H1 (cell line): ENCODE data around the gene CPSF4. TPM values are rescaled to one million over a fixed set of nuclear protein-coding genes. Genes with fewer than 3 reads are reported as not detected.

ENCODE experiments used
- CTCF ChIA-PET: fragments of 300-600 bp; sonication (Branson Sonifier 250); formaldehyde crosslinking; loops from one replicate; lab custom pipeline; 2021; ENCODE audit not compliant: partially characterized antibody; lab: Charles Lee
- POLR2A ChIA-PET: fragments of 300-600 bp; sonication (Branson Sonifier 250); formaldehyde crosslinking; loops from one replicate; lab custom pipeline; 2021; ENCODE audit warnings: inconsistent platforms; ENCODE audit not compliant: partially characterized antibody; lab: Charles Lee
- DNase-seq, 2 experiments: peaks; one replicate each; pipeline versions ENCODE4 v3.0.0 to v3.0.0-alpha.2; 2010 to 2022; ENCODE audit warnings: low spot score in 2 of 2, low read depth in 1 of 2, mixed read lengths in 1 of 2
- FAIRE-seq: peaks from 2 replicates; lab custom pipeline; 2011; peaks lifted over from hg19 to GRCh38; lab: Jason Lieb, UNC
- H2AFZ ChIP-seq: 2 replicates; pipeline ENCODE4 v1.8.1; 2012; ENCODE audit warnings: low read length, inconsistent platforms
- H2AK5ac ChIP-seq: 2 replicates; pipeline ENCODE4 v1.6.1; 2013; ENCODE audit warnings: low read depth, low read length
- H2BK120ac ChIP-seq: replicated peaks from 2 replicates; pipeline ENCODE3; 2013; ENCODE audit warnings: low read depth, low read length, inconsistent platforms
- H2BK12ac ChIP-seq: 2 replicates; pipeline ENCODE4 v1.6.1; 2013; ENCODE audit warnings: low read depth, low read length
- H2BK15ac ChIP-seq: 2 replicates; pipeline ENCODE4 v1.6.1; 2013; ENCODE audit warnings: low read length
- H2BK20ac ChIP-seq: 2 replicates; pipeline ENCODE4 v1.6.1; 2013; ENCODE audit warnings: low read length
- H2BK5ac ChIP-seq: 2 replicates; pipeline ENCODE4 v1.6.1; 2013; ENCODE audit warnings: low read depth, low read length
- H3K14ac ChIP-seq: 2 replicates; pipeline ENCODE4 v1.6.1; 2013; ENCODE audit warnings: inconsistent platforms; ENCODE audit not compliant: insufficient read length
- H3K18ac ChIP-seq: 2 replicates; pipeline ENCODE4 v1.6.1; 2013; ENCODE audit warnings: low read length; ENCODE audit errors: extremely low read depth
- H3K23ac ChIP-seq: 2 replicates; pipeline ENCODE4 v1.6.1; 2013; ENCODE audit warnings: inconsistent platforms; ENCODE audit not compliant: insufficient read length
- H3K23me2 ChIP-seq: 2 replicates; pipeline ENCODE4 v1.6.1; 2013; ENCODE audit warnings: low read depth, low read length
- H3K27ac ChIP-seq: 2 replicates; pipeline ENCODE4 v1.6.1; 2011; ENCODE audit warnings: low read depth, low read length, inconsistent platforms
- H3K27me3 ChIP-seq, 4 experiments: replicated peaks in 1 of 4; 1 replicate in 1 of 4; 2 replicates in 3 of 4; pipeline versions ENCODE4 v1.6.1 to v1.8.1; 2011 to 2013; ENCODE audit warnings: low read length in 3 of 4, mild to moderate bottlenecking in 3 of 4, inconsistent platforms in 2 of 4, mixed read lengths in 2 of 4, moderate library complexity in 1 of 4; ENCODE audit not compliant: control insufficient read depth in 3 of 4, insufficient read depth in 3 of 4; ENCODE audit errors: extremely low read depth in 1 of 4
- H3K36me3 ChIP-seq, 4 experiments: 2 replicates each; pipeline versions ENCODE4 v1.6.1 to v1.8.1; 2011 to 2013; ENCODE audit warnings: mild to moderate bottlenecking in 4 of 4, low read length in 3 of 4, moderate library complexity in 2 of 4, control low read depth in 1 of 4, inconsistent platforms in 1 of 4; ENCODE audit not compliant: insufficient read depth in 4 of 4, control insufficient read depth in 2 of 4
- H3K4ac ChIP-seq: replicated peaks from 2 replicates; pipeline ENCODE3; 2013; ENCODE audit warnings: low read length, low read depth, mixed read lengths, inconsistent platforms; ENCODE audit not compliant: insufficient read length
- H3K4me1 ChIP-seq, 4 experiments: replicated peaks in 1 of 4; 1 replicate in 1 of 4; 2 replicates in 3 of 4; pipeline versions ENCODE4 v1.6.1 to v1.8.1; 2011 to 2013; ENCODE audit warnings: low read length in 3 of 4, inconsistent platforms in 2 of 4, mixed read lengths in 1 of 4; ENCODE audit not compliant: insufficient read depth in 4 of 4, control insufficient read depth in 3 of 4
- H3K4me2 ChIP-seq, 2 experiments: 2 replicates each; pipeline versions ENCODE4 v1.6.1 to v1.8.1; 2011 to 2013; ENCODE audit warnings: low read depth in 2 of 2, low read length in 2 of 2, control low read depth in 1 of 2, inconsistent platforms in 1 of 2, mild to moderate bottlenecking in 1 of 2; ENCODE audit not compliant: insufficient read depth in 1 of 2
- H3K4me3 ChIP-seq, 4 experiments: fragments of 200-600, 300-600 bp in 1 of 4; sonication (generic), shearing (Covaris generic), sonication (Bioruptor Twin) in 1 of 4; 2 replicates each; pipeline versions ENCODE4 v1.5.1 to v1.8.1; 2011 to 2016; ENCODE audit warnings: low read length in 4 of 4, low read depth in 3 of 4, control low read depth in 2 of 4, inconsistent platforms in 2 of 4, mild to moderate bottlenecking in 2 of 4, mixed read lengths in 1 of 4, moderate library complexity in 1 of 4; ENCODE audit not compliant: insufficient read depth in 2 of 4; ENCODE audit errors: extremely low read depth in 1 of 4
- H3K56ac ChIP-seq: replicated peaks from 2 replicates; pipeline ENCODE3; 2013; ENCODE audit warnings: low read depth, mild to moderate bottlenecking, mixed read lengths, low read length, inconsistent platforms; ENCODE audit not compliant: insufficient read length
- H3K79me1 ChIP-seq: 2 replicates; pipeline ENCODE4 v1.6.1; 2013; ENCODE audit warnings: low read depth, low read length, control low read depth
- H3K79me2 ChIP-seq, 2 experiments: 2 replicates each; pipeline versions ENCODE4 v1.6.1 to v1.8.1; 2012 to 2013; ENCODE audit warnings: low read length in 2 of 2, mild to moderate bottlenecking in 2 of 2, inconsistent platforms in 1 of 2; ENCODE audit not compliant: insufficient read depth in 2 of 2, control insufficient read depth in 1 of 2
- H3K9ac ChIP-seq, 4 experiments: replicated peaks in 1 of 4; 1 replicate in 1 of 4; 2 replicates in 3 of 4; pipeline versions ENCODE4 v1.6.1 to v1.8.1; 2011 to 2013; ENCODE audit warnings: low read depth in 3 of 4, low read length in 3 of 4, control low read depth in 2 of 4, mild to moderate bottlenecking in 2 of 4, moderate library complexity in 2 of 4, inconsistent platforms in 1 of 4; ENCODE audit errors: extremely low read depth in 1 of 4
- H3K9me3 ChIP-seq, 2 experiments: 2 replicates each; pipeline versions ENCODE4 v1.6.1 to v1.8.1; 2012 to 2013; ENCODE audit warnings: mild to moderate bottlenecking in 2 of 2, moderate library complexity in 2 of 2, control low read depth in 1 of 2, inconsistent platforms in 1 of 2, low read depth in 1 of 2, low read length in 1 of 2, mixed read lengths in 1 of 2; ENCODE audit not compliant: insufficient read depth in 2 of 2
- H4K20me1 ChIP-seq, 2 experiments: replicated peaks in 1 of 2; 2 replicates each; pipeline versions ENCODE3 to v1.8.1; 2011 to 2013; ENCODE audit warnings: inconsistent platforms in 2 of 2, low read length in 2 of 2, mild to moderate bottlenecking in 1 of 2; ENCODE audit not compliant: insufficient read depth in 2 of 2, control insufficient read depth in 1 of 2
- H4K5ac ChIP-seq: 2 replicates; pipeline ENCODE4 v1.6.1; 2013; ENCODE audit warnings: low read length, low read depth, mixed read lengths, inconsistent platforms; ENCODE audit not compliant: insufficient read length
- H4K8ac ChIP-seq: 2 replicates; pipeline ENCODE4 v1.8.0; 2013; ENCODE audit warnings: mild to moderate bottlenecking, moderate library complexity, low read length, inconsistent platforms; ENCODE audit not compliant: insufficient read depth; ENCODE audit errors: extremely low read depth
- H4K91ac ChIP-seq: replicated peaks from 2 replicates; pipeline ENCODE3; 2013; ENCODE audit warnings: low read length, mixed read lengths, inconsistent platforms; ENCODE audit not compliant: insufficient read length
- KDM1A ChIP-seq: fragments of 200-600, 300-600 bp; sonication (generic); IDR thresholded peaks from 2 replicates; pipeline ENCODE4 v1.7.1; 2016; ENCODE audit warnings: mild to moderate bottlenecking, low read length, borderline replicate concordance
- WGBS, 2 experiments: shearing (Covaris generic) in 1 of 2; methylation state at CpG; one replicate each; pipeline versions ENCODE4 v1.1.6 to v1.1.7; 2013 to 2015; ENCODE audit warnings: low lambda C conversion rate in 2 of 2, mixed read lengths in 2 of 2, inconsistent platforms in 1 of 2, low coverage in 1 of 2, missing lambda C conversion rate in 1 of 2; ENCODE audit not compliant: insufficient replicate concordance in 2 of 2, insufficient coverage in 1 of 2, insufficient read length in 1 of 2; ENCODE audit errors: extremely low coverage in 1 of 2, missing lambda C conversion rate in 1 of 2; 5-methylcytosine and 5-hydroxymethylcytosine counted together
- polyA plus RNA-seq, 7 experiments: library from polyadenylated mRNA; depleted of rRNA in 3 of 7; stranded (reverse) in 5 of 7; unstranded in 2 of 7; fragments of >200 nt in 5 of 7; fragments of 200-250 nt in 2 of 7; gene quantifications; 1 replicate in 5 of 7; 2 replicates in 1 of 7; 4 replicates in 1 of 7; pipeline versions ENCODE4 v1.2.1 to v1.2.3, GENCODE V29; 2011 to 2013; ENCODE audit warnings: missing spikeins in 2 of 7, mixed read lengths in 2 of 7
- total RNA-seq: library from RNA; stranded (reverse); fragmentation: NEBNext Ultra II Directional; extraction: Animal tissue kit (Norgen Biotek cat#: 25700); gene quantifications from 2 replicates; pipeline ENCODE4 v1.2.1, GENCODE V29; 2021

Gene CPSF4
- total and polyA plus RNA-seq, 2 of the 8 experiments (the other 6 are each of a cell fraction or from before 2014, with no cell fraction given) = 77.5 to 103 TPM

DNA sequence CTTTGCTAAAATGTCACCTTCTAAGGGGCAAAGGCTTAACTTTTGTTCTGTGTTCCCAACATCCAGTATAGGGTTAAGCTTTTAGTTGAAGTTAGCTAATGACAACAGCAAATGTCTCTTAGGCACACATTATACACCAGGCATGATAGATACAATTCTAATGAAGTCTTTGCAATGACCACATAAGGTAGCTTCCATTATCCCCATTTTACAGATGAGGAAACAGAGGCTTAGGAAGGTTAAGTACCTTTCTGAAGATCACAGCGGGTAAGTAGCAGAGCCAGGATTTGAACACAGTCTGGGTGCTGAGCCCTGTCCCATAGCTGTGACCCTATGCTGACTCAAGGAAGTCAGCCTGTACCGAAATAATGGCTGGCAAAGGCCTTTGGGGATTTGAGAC is 28.1 kb upstream of the CPSF4 start:
- H3K27ac ChIP-seq = no peak overlapping the region
- no peak overlapping the region for H2BK20ac ChIP-seq
- no peak overlapping the region for H3K56ac ChIP-seq
- H3K4ac ChIP-seq = no peak overlapping the region
- no peak overlapping the region; a peak in 1 of 8 replicates for H3K4me3 ChIP-seq
- H3K4me2 ChIP-seq = peak overlapping the region in 1 of 2 experiments; percentile 74; a peak in 1 of 4 replicates
- no peak overlapping the region for H2BK120ac ChIP-seq
- FAIRE-seq (no peak), DNase-seq (no peak)
- peaks cover 0 to 5% (median 3%) of the 10 kb centered on the region in 4 experiments; a peak in 2 of 7 replicates for H3K4me1 ChIP-seq
- no peak overlapping the region for H4K91ac ChIP-seq
- H4K8ac ChIP-seq = no peak overlapping the region
- H3K14ac ChIP-seq = no peak overlapping the region
- H3K79me2 ChIP-seq = peaks cover 31 to 49% of the 10 kb centered on the region in 2 experiments
- no peak overlapping the region for H2BK15ac ChIP-seq
- no peak for TF ChIP-seq KDM1A
- CTCF ChIA-PET = interaction anchor here (0.8 to 1.0 kb wide), 2 partner anchors 12 to 19 kb away, joined by 3 read pairs; no protein-coding TSS in a partner anchor
- peaks cover 7 to 42% (median 22%) of the 10 kb centered on the region in 4 experiments for H3K36me3 ChIP-seq
- no peaks in the 10 kb centered on the region for H3K27me3 ChIP-seq
- H2AFZ ChIP-seq = no peak overlapping the region
- H4K5ac ChIP-seq = no peak overlapping the region
- H2BK5ac ChIP-seq = no peak overlapping the region
- no peak overlapping the region for H3K18ac ChIP-seq
- no peaks in the 10 kb centered on the region for H3K9me3 ChIP-seq
- peaks cover 5% of the 10 kb centered on the region in 2 experiments for H4K20me1 ChIP-seq
- no peak overlapping the region for H2AK5ac ChIP-seq
- POLR2A ChIA-PET = interaction anchor here (0.7 to 8.4 kb wide), 4 partner anchors 11 to 29 kb away, joined by 3 to 150 read pairs (median 28); no protein-coding TSS in a partner anchor
- 100% methylated on average over 2 of the region's 2 CpGs; no CpG with 5 or more reads in 1 of the 2 experiments for WGBS, 2 experiments
- H3K23ac ChIP-seq = no peak overlapping the region
- H2BK12ac ChIP-seq = no peak overlapping the region
- H3K9ac ChIP-seq = no peak overlapping the region
- peaks cover 13% of the 10 kb centered on the region for H3K23me2 ChIP-seq
- peaks cover 11% of the 10 kb centered on the region for H3K79me1 ChIP-seq
